ENCODE measurements around the gene PYCR2.
A peak's percentile ranks its signal among the peaks of the same experiment; 100 is the strongest.
"Not testable (repeated sequence)": the region's sequence is repeated elsewhere in the genome, so short reads cannot be mapped to it uniquely, and the experiment has no call there.

The PYCR2 gene

DNA sequence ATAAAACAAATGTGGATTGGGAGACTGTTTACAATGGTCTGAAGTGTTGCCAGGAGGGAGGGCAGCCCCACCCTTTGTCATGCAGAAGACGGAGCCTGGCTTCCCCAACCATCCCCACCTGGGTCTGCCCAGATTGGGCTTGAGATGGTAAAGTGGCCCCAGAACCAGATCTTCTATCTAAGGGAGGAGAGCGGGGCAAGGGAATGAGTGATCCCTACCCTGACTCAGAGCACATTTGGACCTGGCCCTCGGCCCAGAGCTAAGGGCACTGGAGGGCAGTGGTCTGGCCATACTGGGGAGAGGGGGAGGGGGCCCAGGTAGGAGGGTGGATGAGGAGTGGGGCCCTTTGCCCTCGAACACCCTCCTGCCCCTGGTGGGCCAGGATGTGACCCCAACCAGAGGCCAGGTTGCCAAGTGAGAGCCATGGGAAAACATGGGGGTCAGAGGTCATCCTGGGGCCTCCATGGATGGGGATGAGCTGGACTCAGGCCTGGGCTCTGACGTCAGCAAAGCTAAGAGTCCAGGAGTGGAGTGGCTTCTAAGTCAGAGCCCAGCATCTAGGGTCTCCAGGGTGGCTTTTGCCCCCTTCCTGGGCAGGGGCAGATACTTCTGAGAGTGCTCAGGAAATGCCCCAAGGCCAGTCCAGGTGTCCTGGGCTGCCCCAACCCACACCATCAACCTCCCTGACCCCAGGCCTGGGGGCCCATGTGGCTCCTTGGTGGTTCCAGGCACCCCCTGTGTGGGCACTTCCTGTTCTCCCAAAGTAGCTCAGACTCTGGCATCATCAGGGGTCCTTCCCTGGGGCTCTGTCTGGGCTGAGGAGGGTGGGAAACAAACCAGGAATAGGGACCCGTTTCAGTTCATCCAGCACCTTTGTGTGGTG lies 33.5 kb downstream of the PYCR2 start:
- DNase-seq (ENCODE audit: low read depth), result no peak

DNA sequence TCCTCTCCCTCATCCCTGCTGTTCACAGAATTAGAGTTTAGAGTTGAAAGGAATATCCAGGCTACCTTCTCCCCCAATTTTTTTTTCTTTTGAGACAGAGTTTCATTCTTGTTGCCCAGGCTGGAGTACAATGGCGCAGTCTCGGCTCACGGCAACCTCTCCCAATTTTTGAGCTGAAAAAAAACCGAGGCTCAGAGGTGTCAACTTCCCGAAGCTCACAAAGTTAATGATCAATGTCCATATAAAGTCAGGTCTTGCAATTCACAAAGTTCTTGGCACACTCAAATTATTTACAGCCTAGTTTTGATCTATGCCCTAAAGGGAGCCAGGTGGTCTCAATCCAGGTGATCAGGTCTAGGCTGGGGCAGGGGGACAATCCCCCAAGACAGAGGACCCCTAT lies 34.3 kb downstream of the PYCR2 start:
- no peak for DNase-seq (ENCODE audit: low read depth)

DNA sequence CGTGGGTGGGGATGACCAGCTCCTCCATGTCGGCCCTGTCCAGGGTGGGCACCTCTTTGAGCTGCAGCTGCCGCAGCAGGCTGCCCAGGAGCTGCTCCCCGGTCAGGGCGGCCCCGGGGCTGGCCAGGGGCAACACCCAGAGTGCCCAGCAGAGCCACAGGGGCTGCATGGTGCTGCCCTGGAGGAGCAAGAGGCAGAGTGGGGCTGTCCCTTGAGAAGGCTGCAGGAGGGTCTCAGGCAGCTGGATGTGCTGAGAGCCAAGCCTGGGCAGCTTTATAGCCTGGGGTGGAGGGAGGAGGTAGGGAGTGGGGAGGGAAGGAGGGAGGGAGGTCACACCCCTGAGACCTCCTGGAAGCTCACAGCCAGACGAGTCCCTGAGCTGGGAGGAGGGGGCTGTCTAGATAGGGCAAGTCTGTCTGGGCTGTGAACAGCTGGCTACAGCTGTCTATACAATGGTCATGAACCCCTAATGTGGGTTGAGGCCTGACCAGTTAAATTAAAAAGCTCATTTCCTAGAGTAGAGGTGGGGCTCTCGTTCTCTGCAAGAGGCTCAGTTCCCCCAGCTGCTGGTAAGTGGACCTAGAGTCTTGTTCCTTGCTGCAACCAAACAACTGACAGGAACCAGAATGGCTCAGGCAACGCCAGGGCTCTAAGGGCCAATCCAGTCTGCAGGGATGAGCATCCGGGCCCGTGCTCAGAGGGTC lies 35.0 kb downstream of the PYCR2 start, which contains the start of gene LEFTY1:
Gene LEFTY1 (minus strand): TSS at position 249 of the 704 bp plus-strand sequence. CDS start 80 bp downstream, at position 169.
- no peak for DNase-seq (ENCODE audit: low read depth)

DNA sequence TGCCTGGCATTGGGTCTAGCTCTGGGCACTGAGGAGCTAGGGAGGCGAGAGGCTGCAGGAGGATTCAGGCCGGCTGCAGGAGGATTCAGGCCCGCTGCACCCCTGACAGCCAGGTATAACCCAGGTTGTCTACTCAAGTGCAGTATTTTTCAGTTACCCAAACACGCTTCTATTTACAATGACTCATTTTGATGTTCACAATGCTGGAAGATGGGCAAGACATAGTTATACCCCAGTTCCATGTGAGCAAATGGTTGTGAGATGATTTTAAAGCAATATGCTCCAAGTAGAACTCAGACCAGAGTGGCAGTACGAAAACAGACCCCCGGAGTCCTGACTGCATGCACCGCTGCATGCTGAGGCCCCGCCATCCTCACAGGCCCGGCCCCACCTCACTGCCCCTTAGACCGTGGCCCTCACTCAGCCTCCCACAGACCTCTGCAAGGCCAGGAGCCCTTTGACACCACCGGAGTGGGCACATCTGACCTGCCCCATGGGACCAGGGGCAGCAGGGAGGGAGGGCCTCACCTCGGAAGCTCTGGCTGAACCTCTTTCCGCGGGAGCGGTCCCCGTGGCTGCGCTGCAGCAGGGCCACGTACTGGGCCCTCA lies 35.7 kb downstream of the PYCR2 start:
- no peak for DNase-seq (ENCODE audit: low read depth)

DNA sequence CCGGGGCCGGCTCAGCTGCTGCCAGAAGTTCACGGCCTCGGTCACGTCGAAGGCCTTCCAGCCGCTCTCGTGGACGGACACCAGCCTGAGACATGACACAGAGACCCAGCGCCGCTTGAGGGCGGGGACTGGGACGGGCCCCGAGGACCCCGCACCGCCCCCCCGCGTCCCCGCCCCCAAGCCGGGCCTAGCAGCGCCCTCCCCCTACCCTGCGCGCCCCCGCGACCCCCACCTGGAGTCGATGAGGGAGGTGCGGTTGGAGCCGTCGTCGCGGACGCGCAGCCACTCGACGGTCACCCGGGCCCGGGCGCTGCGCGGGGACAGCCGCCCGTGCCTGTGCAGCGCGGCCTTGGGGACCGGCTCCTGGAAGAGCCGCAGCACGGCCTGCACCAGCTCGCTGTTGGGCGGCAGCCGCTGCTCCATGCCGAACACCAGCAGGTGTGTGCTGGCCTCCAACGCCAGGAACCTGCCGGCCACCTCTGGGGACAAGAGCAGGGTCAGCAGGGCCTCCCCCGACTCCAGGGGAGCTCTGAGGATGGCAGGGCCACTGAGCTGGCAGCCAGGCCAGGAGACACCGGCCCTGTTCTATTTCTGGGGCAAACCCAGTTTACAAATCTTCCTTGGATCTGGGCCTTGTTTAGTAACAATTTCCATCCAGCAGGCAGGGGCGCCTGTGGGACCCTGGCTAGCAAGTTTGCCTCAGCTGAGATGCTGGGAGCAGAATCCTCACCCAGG lies 36.3 kb downstream of the PYCR2 start:
- not testable (repeated sequence) for DNase-seq (ENCODE audit: low read depth)

DNA sequence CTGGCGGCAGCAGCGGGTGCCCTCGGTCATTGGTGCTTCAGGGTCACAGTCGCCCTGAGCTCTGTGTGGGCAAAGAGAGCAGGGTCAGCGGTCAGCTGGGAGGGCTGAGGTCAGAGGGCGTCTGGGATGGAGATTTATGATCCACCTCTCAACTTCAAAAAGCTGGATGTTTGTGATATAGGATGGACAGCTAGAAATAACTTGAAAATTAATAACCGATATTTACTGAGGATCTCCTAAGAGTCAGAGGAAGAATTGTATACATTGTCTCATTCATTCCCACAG lies 37.1 kb downstream of the PYCR2 start:
- DNase-seq (ENCODE audit: low read depth), result no peak

DNA sequence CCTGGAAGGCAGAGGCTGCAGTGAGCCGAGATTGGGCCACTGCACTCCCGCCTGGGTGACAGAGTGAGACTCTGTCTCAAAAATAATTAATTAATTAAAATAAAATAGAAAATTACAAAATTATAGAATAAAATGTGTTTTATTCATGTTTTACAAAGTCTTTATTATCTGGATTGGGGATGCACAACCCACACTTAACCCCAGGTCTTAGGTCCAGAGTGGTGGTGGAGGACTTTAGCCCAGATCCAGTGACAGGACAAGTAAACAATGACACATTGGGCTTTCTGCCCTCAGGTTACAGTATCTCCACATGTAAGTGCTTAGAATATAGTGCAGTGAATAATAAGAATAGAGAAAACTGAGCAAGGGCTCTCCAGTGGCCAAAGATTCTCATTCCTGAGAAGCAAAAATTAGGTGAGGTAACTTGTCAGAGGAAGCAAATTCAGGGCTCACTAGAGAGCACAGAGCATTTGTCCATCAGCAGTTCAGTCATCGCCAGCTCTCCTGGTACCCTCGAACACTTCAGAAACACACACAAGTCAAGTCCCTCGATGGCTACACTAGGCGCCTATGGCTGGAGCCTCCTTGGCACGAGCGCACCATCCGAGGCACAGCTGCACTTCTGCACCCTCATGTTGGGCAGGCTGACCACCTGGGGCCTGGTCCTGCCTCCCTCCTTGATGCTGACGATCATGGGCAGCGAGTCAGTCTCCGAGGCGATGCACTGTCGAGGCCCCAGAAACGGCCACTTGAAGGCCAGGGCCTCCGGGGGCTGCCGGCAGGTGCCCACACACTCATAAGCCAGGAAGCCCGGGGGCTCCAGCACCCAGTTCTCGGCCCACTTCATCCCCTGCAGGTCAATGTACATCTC lies 37.7 kb downstream of the PYCR2 start:
- no peak for DNase-seq (ENCODE audit: low read depth)

DNA sequence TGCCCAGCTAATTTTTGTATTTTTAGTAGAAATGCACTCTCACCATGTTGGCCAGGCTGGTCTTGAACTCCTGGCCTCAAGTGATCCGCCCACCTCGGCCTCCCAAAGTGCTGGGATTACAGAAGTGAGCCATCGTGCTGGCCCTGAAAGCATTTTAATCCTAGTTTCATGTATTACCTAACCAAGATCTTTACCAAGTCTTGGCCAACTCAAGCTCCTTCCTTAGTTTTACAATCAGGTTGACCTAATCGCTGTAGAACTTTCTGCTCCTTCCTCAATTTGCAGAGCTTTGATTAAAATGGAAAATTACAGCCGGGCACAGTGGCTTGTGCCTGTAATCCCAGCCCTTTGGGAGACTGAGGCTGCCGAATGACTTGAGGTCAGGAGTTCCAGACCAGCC lies 38.7 kb downstream of the PYCR2 start:
- no peak for DNase-seq (ENCODE audit: low read depth)

DNA sequence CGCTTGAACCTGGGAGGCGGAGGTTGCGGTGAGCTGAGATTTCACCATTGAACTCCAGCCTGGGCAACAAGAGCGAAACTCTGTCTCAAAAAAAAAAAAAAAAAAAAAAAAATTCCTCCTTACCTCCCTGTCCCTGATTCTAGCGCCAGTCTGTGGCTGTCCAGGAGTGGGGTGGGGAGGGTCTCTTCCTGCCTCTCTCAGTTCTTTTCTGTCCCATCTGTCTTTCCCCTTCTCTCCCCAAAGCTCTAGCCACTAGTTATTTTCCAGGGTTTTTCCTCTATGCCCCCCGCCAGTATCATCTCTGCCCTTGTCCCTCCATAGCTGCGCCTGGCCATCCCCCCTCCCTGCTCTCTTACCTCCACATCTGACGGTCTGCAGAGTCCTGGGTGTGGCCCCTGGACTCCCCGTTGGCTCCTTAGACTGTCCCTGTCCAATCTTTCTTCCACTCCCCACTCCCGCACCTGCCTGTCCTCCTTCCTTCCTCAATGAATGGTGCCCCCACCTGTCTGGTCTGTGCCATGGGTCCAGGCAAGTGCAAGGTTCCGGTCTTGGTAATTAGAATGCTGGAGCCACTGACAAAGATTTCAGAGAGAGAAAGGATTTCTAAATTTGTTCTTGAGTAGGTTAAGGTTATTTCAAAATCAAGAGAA lies 40.3 kb downstream of the PYCR2 start:
- no peak for DNase-seq (ENCODE audit: low read depth)

DNA sequence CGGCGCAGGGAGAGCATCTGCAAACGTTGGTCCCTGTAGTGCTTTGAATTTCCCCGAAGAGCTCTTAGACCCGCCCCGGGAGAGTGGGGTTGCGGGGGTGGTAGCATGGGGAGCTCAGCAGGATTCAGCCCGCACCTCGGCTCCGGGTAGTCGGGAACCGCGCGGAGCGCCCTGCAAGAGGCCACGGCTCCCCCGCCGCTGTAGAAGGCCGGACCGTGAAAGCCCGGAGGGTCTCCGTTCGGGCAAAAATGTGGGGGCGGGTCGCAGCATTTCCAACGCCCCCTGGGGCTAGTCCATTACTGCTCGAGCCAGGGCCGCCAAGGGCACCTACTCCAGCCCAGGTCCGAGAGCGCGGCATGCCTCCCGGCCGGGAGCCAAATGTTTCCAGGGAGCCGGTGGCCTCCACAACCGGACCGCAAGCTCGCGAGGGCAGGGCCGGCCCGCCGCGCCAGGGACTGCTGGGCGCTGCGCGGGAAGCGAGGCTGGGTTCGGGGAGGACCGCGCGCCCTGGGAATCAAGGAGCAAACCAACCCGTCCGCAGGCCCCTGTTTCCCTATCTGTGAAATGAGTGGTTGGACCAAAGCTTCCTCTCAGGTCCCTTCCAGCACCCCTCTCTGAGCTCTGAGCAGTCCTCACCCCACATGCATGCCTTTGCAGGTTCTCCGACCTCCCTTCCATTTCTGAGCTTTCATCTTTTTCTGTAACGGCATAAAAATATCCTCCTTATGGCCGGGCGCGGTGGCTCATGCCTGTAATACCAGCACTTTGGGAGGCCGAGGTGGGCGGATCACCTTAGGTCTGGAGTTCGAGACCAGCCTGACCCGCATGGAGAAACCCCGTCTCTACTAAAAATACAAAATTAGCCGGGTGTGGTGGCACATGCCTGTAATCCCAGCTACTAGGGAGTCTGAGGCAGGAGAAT lies 41.1 kb downstream of the PYCR2 start:
- DNase-seq (ENCODE audit: low read depth), result no peak

DNA sequence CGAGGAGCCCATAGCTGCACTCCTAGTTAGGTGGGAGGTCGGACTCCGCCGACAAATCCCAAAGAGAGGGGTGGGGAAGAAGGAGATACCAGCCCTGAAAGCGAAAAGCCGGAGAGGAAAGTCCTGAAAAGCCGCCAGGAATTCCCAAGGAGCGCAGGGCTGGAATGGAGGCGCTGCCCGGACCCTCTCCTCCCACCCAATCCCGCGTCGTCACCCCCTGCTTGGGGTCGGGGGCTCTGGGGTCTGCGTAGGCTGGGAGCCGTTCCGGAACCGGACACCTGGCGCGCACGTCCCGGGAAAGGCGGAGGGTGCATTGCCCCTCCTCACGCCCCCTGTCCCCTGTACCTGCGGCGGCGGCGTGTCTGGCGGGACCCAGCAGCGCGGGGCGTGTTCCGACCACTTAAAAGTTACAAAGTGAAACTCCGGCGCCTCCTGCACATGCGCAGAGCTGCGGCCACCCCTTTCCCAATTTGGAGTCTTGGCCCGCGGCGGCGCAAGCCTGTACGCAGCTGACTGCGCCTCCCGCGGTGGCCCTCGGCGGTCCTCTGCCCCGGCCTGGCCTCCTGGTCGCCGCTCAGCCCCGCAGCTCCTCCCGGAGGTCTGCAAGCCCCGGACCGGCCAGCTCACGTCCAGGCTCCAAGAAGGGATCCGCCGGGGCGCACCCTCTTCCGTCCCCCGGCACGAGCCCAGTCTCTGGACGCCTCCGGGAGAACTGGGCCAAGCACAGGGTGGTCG lies 41.9 kb downstream of the PYCR2 start, which contains the start of gene TMEM63A:
Gene TMEM63A (minus strand): TSS at position 422 of the 735 bp plus-strand sequence. CDS start 4,800 bp downstream, outside the sequence.
- peak; percentile 86 for DNase-seq (ENCODE audit: low read depth)

DNA sequence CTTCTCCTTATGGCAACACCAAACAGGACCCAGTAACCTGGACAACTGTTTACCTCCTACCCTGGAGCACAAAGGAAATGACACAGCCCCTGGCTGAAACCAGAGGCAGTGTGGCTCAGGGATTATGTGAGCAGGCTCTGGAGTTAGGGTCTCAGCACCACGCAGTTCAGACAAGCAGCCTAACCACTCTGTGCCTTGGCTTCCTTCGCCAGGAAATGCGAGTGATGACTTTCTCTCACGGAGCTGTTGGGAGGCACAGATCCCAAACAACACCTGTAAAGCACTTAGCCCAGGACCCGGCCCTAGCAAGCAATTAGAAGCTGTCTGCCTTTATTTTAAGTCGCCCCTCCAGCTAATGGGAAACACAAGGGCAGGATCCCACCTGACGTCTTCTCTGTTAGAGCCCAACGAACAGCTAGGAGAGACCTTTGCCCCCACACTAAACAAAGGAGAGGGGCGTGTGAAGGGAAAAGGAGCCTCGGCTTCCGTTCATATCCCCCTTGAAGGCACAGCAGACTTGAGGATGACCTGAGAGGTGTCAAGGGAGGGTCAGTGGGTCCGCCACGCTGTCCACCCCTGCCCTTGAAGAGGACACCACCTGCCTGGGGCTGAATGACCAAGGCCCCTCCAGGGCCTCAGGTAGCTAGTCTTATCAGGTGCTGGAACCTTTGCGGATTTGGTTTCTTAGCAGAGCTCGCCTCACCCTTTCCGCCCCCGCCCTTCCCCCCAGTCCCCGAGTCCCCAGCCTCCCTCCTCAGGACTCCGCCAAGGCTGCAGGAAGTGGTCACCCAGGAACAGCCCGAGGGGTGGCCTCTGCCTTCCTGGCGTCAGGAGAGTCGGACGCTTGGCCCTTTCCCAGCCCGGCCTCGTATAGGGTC lies 42.7 kb downstream of the PYCR2 start:
- DNase-seq (ENCODE audit: low read depth), result no peak

DNA sequence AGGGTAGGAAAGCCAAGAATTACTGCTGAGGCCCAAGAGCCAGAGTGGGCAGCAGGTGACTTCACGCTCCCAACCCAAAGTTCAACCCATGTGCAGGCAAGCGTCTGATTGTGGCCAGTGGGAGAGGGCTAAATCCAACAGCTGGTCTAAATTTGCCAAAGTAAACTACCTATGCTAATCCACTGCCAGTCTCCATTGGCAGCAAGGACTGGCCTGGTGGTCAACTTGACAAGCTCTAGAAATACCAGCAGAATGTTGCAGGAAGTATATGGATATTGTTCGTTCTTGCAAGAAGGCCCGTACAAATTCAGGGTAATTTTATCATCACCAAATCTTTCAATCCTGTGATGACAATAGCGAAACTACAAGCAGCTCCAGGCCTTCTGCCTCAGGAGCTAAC lies 43.4 kb downstream of the PYCR2 start:
- no peak for DNase-seq (ENCODE audit: low read depth)

DNA sequence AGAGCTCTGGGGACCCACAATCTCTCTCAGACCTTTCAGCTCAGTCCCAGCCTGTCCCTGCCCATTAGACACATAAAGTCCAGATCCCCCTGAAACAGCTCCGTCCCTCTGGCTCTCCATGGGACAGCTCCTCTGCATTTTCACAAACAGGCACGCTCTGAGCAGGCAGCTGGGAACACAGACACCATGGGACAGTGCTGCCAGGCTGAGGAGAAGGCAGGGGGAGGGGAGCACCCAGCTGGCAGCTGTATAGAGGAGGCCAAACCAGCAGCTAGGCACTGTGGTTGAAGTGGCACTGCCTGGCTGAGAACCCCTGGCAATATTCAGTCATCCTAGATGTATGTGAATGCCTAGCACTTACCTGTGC lies 43.8 kb downstream of the PYCR2 start:
- no peak for DNase-seq (ENCODE audit: low read depth)

DNA sequence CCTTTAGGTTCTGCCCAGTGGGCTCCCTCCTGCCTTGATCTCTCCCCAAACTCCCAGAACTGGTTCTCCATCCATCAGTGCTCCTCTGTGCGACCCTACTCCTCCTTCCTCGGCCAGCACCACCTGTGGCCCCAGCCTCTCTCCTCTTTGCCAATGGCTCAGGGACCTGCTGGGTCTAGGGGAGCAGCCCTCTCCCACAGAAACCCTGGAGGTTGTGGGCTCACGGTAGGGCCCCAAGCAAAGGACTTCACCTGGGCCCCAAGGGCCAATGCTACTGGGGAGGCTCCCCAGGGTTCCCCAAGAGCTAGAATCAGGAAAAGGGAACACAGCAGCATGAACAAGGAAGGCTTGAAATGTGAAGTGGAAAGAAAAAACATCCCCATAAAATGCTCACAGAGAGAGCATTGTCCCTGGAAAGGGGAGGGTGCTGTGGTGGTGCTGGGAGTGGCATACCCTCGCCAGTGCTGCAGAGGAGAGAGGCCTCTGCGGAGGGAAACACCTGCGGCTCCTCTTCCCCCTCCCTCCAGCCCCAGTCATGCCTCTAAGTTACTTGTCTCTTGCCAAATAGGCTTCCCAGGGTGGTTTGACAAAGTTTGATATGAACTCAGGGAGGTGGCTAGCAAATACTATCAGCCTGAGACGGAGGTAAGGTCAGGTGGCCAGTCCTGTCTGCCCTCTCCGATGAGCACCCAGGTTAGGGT lies 44.4 kb downstream of the PYCR2 start:
- no peak for DNase-seq (ENCODE audit: low read depth)

DNA sequence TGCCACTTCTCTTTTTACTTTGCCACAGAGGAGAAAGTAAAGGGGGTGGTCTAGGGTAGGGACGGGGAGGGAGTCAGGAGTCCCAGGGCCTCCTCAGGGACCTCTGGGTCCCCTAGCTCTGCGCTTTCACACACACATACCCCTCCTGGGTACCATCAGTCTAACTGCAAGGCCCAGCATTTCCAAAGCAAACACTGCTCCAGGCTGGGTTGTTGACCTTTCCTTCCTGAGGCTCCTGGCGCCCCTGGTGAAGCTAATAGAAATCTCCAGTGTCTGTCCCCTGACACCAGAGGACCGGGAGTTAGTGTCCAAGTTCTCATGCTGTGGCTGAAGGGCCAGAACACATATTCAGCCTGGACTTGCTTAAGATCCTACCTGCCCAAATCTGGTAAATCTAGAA lies 45.8 kb downstream of the PYCR2 start:
- no peak for DNase-seq (ENCODE audit: low read depth)

DNA sequence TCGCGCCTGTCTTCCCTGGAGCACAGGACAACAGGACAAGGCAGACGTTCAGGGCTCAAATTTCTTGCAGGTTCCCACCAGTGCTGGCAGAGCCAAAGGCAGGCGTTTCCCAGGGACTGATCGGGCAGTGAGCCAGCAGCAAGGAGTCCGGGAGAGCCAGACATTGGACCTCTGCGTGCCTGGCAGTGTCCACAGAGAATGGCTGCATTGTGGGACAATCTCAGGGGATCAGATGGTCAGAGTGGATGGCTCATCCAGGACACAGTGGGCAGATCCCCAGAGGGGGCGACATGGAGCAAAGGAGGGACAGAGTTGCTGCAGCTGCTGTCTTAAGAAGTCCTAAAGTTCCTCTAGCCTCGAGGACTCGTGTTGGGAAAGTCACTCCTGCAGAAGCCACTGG lies 46.5 kb downstream of the PYCR2 start:
- DNase-seq (ENCODE audit: low read depth), result no peak
